Mucosa of stomach (tissue), 1 donor: ENCODE measurements around the gene VDAC2.

Experiments used
- H3K27me3 ChIP-seq: one replicate; pipeline ENCODE4 v1.7.0; 2013; ENCODE audit warnings: mild to moderate bottlenecking, low read length; ENCODE audit not compliant: control insufficient read depth, insufficient read depth
- H3K36me3 ChIP-seq: one replicate; pipeline ENCODE4 v1.7.0; 2013; ENCODE audit warnings: low read length; ENCODE audit not compliant: control insufficient read depth, insufficient read depth
- H3K4me1 ChIP-seq: one replicate; pipeline ENCODE4 v1.7.0; 2013; ENCODE audit warnings: mild to moderate bottlenecking, low read length; ENCODE audit not compliant: control insufficient read depth, insufficient read depth
- H3K4me3 ChIP-seq: one replicate; pipeline ENCODE4 v1.7.0; 2013; ENCODE audit warnings: low read length
- H3K9ac ChIP-seq: one replicate; pipeline ENCODE4 v1.7.0; 2013; ENCODE audit warnings: mild to moderate bottlenecking, low read length, moderate library complexity
- H3K9me3 ChIP-seq: one replicate; pipeline ENCODE4 v1.7.0; 2013; ENCODE audit warnings: mild to moderate bottlenecking, low read length, moderate library complexity; ENCODE audit not compliant: control insufficient read depth
- donor health status: Pancreatic carcinoma.

VDAC2 gene

GRCh38 chr10:75246506-75246905 lies 35.9 kb downstream of the VDAC2 start:
- H3K9me3 ChIP-seq = no peaks in the 10 kb centered on the region
- no peak overlapping the region for H3K4me3 ChIP-seq
- H3K27me3 ChIP-seq = no peaks in the 10 kb centered on the region
- H3K4me1 ChIP-seq = peaks cover 17% of the 10 kb centered on the region
- no peak overlapping the region for H3K9ac ChIP-seq
- H3K36me3 ChIP-seq = no peaks in the 10 kb centered on the region

DNA sequence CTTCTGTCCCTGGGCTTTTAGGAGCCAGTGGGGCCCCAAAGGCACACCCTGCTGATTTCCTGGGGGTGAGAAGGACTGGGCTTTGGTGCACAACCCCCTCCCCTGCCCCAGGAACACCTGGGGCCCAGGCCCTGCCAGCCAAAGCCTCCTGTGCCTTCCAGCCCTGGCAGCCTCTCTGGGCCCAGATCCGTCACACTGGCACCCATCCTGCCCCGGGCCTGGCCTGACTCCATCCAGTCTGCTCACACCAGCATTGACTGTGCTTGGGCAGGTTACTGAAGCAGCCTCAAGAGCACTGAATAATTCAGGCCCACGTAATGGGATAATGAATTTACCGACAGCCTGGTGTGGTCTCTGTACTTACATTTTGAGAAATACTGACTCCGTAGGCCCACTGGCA lies 37.2 kb downstream of the VDAC2 start:
- H3K9me3 ChIP-seq = no peaks in the 10 kb centered on the region
- no peaks in the 10 kb centered on the region for H3K36me3 ChIP-seq
- H3K4me3 ChIP-seq = no peak overlapping the region
- no peaks in the 10 kb centered on the region for H3K27me3 ChIP-seq
- peaks cover 17% of the 10 kb centered on the region for H3K4me1 ChIP-seq
- H3K9ac ChIP-seq = no peak overlapping the region

DNA sequence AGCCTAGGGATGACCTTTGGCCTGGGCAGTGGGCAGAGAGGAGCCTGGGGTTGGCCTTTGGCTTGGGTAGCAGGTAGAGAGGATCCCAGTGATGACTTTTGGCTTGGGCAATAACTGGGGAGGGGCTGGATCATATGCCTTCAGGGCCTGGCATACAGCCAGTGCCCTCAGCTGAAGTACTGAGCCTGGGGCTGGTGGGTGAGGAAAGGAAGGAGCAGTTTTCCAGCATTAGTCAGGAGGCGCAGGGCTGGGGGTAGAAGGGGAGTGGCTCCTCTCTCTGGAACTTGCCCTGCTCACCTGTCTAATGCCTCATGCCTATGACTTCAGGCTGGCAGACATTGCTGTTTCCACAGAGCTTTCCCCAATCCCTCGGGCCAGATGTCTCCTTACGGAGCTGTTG lies 40.3 kb downstream of the VDAC2 start:
- no peak overlapping the region for H3K9ac ChIP-seq
- H3K4me1 ChIP-seq = peaks cover 2% of the 10 kb centered on the region
- H3K36me3 ChIP-seq = no peaks in the 10 kb centered on the region

DNA sequence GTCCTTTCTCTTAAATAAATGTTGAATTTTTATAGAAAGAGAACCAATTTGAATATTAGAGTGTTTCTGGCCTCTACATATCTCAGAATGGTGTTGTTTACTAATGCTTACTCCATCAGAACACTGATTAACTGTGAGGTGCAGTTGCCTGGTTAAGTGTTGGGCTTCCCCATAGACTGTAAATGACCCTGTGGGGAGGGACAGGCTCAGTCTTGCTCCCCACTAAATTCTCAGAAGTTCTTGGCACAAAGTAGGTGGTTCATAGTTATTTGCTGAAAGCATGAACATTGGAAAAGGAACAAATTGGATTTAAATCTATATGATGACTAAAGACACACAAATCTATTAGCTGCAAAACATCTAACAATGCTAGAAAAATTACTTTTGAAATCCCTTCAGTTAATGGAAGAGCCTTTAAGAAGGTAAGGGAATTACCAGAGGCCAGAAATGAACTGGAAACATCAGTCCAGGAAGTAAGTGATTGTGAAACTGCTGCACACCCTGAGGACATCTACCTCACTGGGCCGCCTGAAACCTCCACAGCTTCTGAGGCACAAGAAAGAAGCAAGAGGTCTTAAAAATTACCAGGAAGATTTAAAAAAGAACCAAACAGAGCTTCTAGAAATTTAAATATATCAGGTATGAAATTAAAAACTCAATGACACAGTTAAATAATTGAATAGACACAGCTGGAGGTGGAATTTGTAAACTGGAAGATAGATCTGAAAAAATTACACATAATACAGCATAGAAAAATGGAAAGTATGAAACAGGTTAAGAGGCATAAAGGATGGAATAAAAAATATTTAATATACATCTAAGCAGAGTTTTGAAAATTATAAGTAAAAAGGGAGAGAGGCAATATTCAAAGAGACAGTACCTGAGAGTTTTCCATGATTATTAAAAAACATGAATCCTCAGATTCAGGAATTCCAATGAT lies 43.0 kb downstream of the VDAC2 start:
- Histone ChIP-seq H3K9ac (no peak overlapping the region), H3K27me3 (no peaks in the 10 kb centered on the region), H3K4me3 (no peak overlapping the region), H3K9me3 (no peaks in the 10 kb centered on the region), H3K4me1 (no peaks in the 10 kb centered on the region), H3K36me3 (no peaks in the 10 kb centered on the region)

More for the DNA sequence above, 40.3 kb downstream of the VDAC2 start:
- Histone ChIP-seq H3K4me3 (no peak overlapping the region), H3K27me3 (no peaks in the 10 kb centered on the region), H3K9me3 (no peaks in the 10 kb centered on the region)

- H3K27me3 ChIP-seq = no peaks in the 10 kb centered on the region
- no peaks in the 10 kb centered on the region for H3K4me1 ChIP-seq
- H3K36me3 ChIP-seq = no peaks in the 10 kb centered on the region
- H3K9me3 ChIP-seq = no peaks in the 10 kb centered on the region
- H3K9ac ChIP-seq = no peak overlapping the region
- H3K4me3 ChIP-seq = no peak overlapping the region
Measured at GRCh38 chr10:75254739-75255138, 44.1 kb downstream of the VDAC2 start.

DNA sequence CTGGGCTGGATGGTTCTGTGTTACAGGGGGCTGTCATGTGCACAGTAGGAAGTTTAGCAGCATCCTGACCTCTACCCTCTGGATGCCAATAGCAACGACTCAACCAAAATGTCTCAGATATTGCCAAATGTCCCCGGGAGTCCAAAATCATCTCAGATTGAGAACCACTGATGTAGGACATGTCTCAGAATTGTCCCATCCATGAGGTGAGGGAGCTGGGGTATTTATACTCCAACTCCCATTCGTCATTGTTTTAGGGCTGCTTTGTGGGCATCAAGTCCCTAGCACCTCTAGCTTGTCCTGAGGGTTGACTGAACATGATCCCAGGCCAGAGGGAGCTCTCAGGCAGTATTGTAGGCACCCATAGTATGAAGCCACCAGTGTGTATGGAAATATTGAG lies 50.4 kb downstream of the VDAC2 start:
- H3K27me3 ChIP-seq = no peaks in the 10 kb centered on the region
- peaks cover 21% of the 10 kb centered on the region for H3K4me1 ChIP-seq
- H3K36me3 ChIP-seq = no peaks in the 10 kb centered on the region
- H3K9ac ChIP-seq = no peak overlapping the region
- H3K4me3 ChIP-seq = no peak overlapping the region
- H3K9me3 ChIP-seq = no peaks in the 10 kb centered on the region

DNA sequence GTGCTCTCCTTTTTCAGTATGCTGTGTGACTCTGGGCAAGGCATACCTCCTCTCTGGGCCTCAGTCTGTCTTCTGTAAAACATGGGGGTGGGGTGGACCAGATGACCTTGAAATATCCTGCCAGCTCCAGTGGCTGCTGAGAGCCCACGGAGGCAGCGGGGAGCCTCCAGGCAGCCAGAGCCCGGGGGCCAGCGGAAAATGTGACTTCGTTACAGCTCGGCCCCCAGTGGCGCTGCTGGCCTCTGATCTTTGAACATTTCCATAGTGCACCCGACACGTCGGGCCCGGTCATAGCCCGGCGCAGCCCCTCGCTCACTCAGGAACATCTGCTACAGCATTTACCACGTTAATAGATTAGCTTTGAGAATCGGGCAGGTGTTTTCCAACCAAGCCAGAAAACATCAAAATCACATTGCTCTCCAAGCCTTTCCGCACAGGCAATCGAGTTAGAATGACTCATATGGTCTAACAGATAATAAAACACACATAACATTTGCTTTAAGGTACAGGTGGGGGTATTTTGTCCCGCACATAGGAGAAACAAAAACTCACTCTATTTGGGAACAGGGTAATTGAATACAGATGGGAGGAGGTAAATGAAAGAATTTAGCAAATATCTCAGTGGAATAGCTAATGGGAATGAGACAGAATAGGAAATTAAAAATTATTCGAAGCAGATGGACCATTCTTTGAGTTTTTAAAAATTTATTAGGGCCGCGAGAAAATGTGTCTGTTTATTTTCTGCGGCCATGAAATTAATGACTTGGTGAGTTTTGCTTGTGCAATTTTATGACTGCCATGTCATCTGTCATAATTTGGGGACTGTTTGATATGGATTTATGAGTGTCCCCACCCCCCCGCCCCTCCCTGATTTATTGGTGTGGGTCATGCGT lies 51.5 kb downstream of the VDAC2 start:
- H3K9me3 ChIP-seq = no peaks in the 10 kb centered on the region
- peak overlapping the region; percentile 31 for H3K4me3 ChIP-seq
- no peaks in the 10 kb centered on the region for H3K27me3 ChIP-seq
- peaks cover 21% of the 10 kb centered on the region for H3K4me1 ChIP-seq
- H3K9ac ChIP-seq = no peak overlapping the region
- H3K36me3 ChIP-seq = no peaks in the 10 kb centered on the region

- no peak overlapping the region for H3K4me3 ChIP-seq
- peaks cover 21% of the 10 kb centered on the region for H3K4me1 ChIP-seq
- H3K27me3 ChIP-seq = no peaks in the 10 kb centered on the region
- H3K36me3 ChIP-seq = no peaks in the 10 kb centered on the region
- no peaks in the 10 kb centered on the region for H3K9me3 ChIP-seq
- H3K9ac ChIP-seq = no peak overlapping the region
Measured at GRCh38 chr10:75263806-75264205, 53.2 kb downstream of the VDAC2 start.

- no peak overlapping the region for H3K9ac ChIP-seq
- H3K4me3 ChIP-seq = no peak overlapping the region
- H3K27me3 ChIP-seq = no peaks in the 10 kb centered on the region
- peaks cover 21% of the 10 kb centered on the region for H3K4me1 ChIP-seq
- H3K36me3 ChIP-seq = no peaks in the 10 kb centered on the region
- no peaks in the 10 kb centered on the region for H3K9me3 ChIP-seq
Measured at GRCh38 chr10:75265856-75266255, 55.3 kb downstream of the VDAC2 start.

DNA sequence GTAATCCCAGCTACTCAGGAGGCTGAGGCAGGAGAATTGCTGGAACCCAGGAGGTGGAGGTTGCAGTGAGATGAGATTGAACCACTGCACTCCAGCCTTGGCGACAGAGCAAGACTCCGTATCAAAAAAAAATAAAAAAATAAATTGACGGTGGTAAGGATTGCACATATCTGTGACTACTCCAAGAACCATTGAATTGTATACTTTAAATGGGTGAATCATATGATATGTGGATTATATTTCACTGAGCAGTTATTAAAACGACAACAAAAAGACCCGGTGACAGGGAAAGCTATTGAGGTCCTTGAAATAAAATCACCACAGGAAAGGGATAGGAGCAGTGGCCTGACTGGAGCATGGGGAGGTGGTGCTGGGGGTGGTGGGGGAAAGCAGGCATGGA lies 56.3 kb downstream of the VDAC2 start:
- Histone ChIP-seq H3K4me1 (peaks cover 15% of the 10 kb centered on the region), H3K4me3 (no peak overlapping the region), H3K27me3 (no peaks in the 10 kb centered on the region), H3K9ac (no peak overlapping the region), H3K9me3 (no peaks in the 10 kb centered on the region), H3K36me3 (no peaks in the 10 kb centered on the region)

- no peaks in the 10 kb centered on the region for H3K27me3 ChIP-seq
- no peaks in the 10 kb centered on the region for H3K9me3 ChIP-seq
- H3K36me3 ChIP-seq = no peaks in the 10 kb centered on the region
Measured at GRCh38 chr10:75269605-75270004, 59.0 kb downstream of the VDAC2 start.

DNA sequence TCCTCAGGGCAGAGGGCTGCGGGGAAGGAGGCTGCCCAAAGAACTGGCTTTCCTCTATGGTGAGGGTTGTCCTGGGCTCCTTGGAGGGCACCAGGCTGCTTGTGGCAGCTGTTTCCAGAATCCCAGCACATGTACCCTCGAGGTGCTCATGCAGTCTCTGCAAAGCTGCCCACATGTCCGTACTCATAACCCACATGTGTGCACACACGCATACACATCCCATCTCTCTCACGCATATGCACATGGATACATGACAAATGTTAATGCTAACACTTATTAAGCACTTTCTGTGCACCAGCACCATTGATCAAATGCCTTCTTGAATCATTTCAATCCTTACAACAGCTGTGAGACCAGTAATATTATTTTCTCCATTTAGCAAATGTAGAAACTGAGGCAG lies 61.5 kb downstream of the VDAC2 start:
- no peak overlapping the region for H3K4me3 ChIP-seq
- no peaks in the 10 kb centered on the region for H3K27me3 ChIP-seq
- H3K36me3 ChIP-seq = no peaks in the 10 kb centered on the region
- H3K9me3 ChIP-seq = no peaks in the 10 kb centered on the region
- no peak overlapping the region for H3K9ac ChIP-seq
- peaks cover 18% of the 10 kb centered on the region for H3K4me1 ChIP-seq

More at GRCh38 chr10:75269605-75270004, 59.0 kb downstream of the VDAC2 start:
- H3K9ac ChIP-seq = no peak overlapping the region
- no peak overlapping the region for H3K4me3 ChIP-seq
- peaks cover 11% of the 10 kb centered on the region for H3K4me1 ChIP-seq
